Measurements from ENCODE around the gene FAM193A. TPM values are rescaled to one million over a fixed set of nuclear protein-coding genes. Genes with fewer than 3 reads are reported as not detected.

Gene FAM193A
- total RNA-seq, 4 donors from 2014 or later = 17.1 to 51.2 (median 28.1) TPM

DNA sequence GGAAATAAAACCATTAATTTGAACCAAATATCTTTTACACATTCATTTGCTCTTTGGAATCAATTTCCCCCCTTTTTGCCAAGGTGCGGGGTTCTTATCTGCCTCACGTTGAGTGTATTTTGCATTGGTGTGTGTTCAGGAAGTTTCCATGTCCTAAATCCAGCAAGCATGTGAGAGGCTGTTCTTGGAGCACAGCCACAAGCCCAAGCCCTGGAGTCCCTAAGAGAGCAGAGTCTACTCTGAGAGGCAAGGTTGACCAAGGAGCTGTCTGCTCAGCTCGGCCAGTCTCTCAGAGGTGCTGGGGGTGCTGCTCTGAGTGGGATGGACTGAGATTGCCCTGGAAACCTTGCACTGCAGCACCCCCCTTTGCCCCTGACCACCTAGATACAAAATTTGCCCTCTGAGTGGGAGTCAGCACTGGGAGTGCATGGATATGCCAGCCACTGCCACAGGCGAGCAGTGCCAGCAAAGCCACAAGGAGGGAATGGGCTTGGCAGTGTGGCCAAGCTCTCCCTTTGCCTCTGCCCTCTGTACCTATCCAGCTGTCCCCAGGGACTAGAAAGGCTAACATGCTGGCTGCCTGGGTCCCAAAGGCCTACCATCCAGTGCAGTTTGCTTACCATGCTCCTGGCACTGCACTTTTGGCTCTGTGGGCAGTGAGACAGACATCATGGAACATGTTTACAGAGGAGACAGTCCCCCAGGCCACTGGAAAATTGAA lies 20.5 kb upstream of the FAM193A start:
- Histone ChIP-seq H3K27me3 (no peaks in the 10 kb centered on the region), H3K4me3 (no peak overlapping the region), H3K36me3 (no peaks in the 10 kb centered on the region), H3K4me1 (peaks cover 0 to 3% of the 10 kb centered on the region in 2 donors), H3K9me3 (no peaks in the 10 kb centered on the region), H3K27ac (no peak overlapping the region)
- peak in 1 of 2 donors; percentile 52 for DNase-seq
- intact Hi-C loops (cut with DNase I; ENCODE audit: low total_unique reads) = no loop called here
- TF ChIP-seq, protein P1, sequence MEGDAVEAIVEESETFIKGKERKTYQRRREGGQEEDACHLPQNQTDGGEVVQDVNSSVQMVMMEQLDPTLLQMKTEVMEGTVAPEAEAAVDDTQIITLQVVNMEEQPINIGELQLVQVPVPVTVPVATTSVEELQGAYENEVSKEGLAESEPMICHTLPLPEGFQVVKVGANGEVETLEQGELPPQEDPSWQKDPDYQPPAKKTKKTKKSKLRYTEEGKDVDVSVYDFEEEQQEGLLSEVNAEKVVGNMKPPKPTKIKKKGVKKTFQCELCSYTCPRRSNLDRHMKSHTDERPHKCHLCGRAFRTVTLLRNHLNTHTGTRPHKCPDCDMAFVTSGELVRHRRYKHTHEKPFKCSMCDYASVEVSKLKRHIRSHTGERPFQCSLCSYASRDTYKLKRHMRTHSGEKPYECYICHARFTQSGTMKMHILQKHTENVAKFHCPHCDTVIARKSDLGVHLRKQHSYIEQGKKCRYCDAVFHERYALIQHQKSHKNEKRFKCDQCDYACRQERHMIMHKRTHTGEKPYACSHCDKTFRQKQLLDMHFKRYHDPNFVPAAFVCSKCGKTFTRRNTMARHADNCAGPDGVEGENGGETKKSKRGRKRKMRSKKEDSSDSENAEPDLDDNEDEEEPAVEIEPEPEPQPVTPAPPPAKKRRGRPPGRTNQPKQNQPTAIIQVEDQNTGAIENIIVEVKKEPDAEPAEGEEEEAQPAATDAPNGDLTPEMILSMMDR (IDR thresholded peaks at IDR 0.05) = no peak
- no peak for TF ChIP-seq POLR2A (IDR thresholded peaks at IDR 0.05)

DNA sequence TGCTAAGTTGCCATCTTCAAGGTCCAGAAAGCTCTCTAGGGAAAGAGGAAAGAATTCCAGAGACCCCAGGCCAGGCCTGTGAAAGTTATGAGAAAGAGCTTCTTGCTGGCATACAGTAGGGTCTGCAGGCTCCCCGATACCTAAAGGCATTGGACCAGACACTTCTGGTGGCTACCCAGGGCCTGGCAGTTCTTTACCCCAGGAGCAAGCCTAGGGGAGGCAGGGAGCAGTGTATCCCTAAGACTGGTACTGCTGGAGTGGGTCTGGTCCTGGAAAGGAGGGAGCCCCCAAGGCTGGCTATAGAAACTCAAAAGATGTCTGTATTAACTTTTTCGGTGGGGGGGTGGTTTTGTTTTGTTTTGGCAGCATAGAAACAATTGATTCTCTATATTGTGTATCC lies 19.8 kb upstream of the FAM193A start:
- no peaks in the 10 kb centered on the region for H3K9me3 ChIP-seq
- no peak overlapping the region for H3K27ac ChIP-seq
- no peaks in the 10 kb centered on the region for H3K27me3 ChIP-seq
- DNase-seq = no peak
- peaks cover 0 to 3% of the 10 kb centered on the region in 2 donors for H3K4me1 ChIP-seq
- intact Hi-C loops (cut with DNase I; ENCODE audit: low total_unique reads) = no loop called here
- no peak for TF ChIP-seq POLR2A (IDR thresholded peaks at IDR 0.05)
- TF ChIP-seq, protein P1 (IDR thresholded peaks at IDR 0.05) = no peak
- H3K4me3 ChIP-seq = no peak overlapping the region
- no peaks in the 10 kb centered on the region for H3K36me3 ChIP-seq

DNA sequence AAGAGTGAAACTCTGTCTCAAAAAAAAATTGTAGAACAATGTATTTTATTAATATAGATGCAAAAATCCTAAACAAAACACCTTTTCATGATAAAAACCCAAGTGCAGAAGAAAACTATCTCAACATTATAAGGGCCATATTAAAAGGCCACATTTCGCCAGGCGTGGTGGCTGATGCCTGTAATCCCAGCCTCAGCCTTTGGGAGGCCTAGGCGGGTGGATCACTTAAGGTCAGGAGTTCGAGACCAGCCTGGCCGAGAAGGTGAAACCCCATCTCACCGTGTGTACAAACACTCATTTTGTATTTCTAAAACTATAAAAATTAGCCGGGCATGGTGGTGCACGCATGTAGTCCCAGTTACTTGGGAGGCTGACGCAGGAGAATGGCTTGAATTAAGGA lies 9.9 kb upstream of the FAM193A start:
- no peak for DNase-seq
- Histone ChIP-seq H3K27me3 (no peaks in the 10 kb centered on the region), H3K27ac (no peak overlapping the region), H3K4me3 (no peak overlapping the region), H3K9me3 (no peaks in the 10 kb centered on the region), H3K4me1 (no peaks in the 10 kb centered on the region), H3K36me3 (no peaks in the 10 kb centered on the region)
- TF ChIP-seq POLR2A (IDR thresholded peaks at IDR 0.05) = no peak
- TF ChIP-seq, protein P1 (IDR thresholded peaks at IDR 0.05) = no peak
- intact Hi-C loops (cut with DNase I; ENCODE audit: low total_unique reads) = no loop called here

DNA sequence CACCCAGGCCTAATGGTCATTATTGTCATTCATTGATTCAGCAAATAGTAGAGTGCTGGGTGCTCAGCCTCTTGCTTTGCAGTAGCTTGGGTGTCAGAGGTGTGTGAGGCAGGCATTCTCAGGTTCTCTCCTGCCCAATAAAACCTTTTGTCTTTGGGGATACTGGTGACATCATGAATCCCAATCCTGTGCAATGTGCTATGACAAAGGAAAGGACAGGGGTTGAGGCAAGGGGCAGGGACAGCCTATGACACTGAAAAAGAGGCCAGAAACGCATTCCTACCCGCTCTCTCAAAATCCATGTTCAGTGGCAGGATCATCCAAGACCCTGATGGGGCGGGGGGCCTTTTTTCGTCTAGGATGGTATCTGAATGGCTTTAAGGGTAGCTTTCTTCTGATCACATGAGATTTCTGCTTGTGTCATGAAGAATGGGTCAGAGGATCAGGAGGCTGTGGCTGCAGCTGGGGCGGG lies 1.5 kb upstream of the FAM193A start:
- no peak for DNase-seq
- intact Hi-C loops (cut with DNase I; ENCODE audit: low total_unique reads) = no loop called here
- H3K4me1 ChIP-seq = no peaks in the 10 kb centered on the region
- H3K36me3 ChIP-seq = no peaks in the 10 kb centered on the region
- peak overlapping the region in 1 of 2 donors; percentile 65 for H3K4me3 ChIP-seq
- peak overlapping the region; percentile 82 to 95 for H3K27ac ChIP-seq
- TF ChIP-seq POLR2A (IDR thresholded peaks at IDR 0.05) = no peak
- TF ChIP-seq, protein P1 (IDR thresholded peaks at IDR 0.05) = no peak
- H3K27me3 ChIP-seq = no peaks in the 10 kb centered on the region
- no peaks in the 10 kb centered on the region for H3K9me3 ChIP-seq

DNA sequence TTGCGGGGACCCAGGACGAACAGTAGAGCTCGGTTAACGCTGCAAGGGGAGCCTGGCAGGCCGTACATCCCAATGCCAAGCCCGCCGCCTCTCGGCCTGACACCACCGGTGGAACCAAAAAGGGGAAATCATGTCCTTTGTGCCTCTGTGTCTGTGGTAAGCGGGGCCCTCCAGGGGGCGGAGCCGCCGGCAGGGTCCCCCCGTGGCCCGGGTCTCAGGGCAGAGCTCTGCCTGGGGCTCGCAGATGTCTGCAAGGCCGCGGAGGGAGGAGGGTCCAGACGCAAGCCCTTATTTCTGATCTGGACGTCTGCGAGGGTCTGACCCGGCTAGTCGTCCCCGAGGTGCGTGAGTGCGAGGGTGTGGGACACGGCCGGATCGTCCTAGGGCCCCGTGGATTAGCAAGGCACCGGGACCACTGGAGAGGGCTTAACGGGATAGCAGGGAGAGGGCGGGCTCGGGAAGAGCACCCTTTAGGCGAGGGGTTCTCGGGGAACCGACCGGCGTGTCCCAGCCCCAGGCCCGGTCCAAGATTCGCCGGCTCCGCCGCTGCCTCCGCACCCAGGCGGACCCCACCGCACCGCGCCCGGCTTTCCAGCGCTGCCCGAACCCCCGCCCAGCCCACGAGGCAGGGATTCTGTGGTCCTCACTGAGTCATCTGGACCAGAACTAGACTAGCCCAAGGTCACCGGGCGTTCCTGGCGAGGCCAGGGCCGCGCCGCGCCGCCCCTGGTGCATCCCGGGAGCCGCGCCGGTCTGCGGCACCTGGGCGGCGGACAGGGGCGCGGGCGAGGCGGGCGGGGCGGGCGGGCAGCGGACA lies 863 bp upstream of the FAM193A start:
- intact Hi-C loops (cut with DNase I; ENCODE audit: low total_unique reads) = no loop called here
- H3K27me3 ChIP-seq = no peaks in the 10 kb centered on the region
- peak overlapping the region; percentile 35 to 65 for H3K4me3 ChIP-seq
- no peak for TF ChIP-seq POLR2A (IDR thresholded peaks at IDR 0.05)
- TF ChIP-seq, protein P1 (IDR thresholded peaks at IDR 0.05) = peak in 1 of 4 experiments; percentile 13
- no peak for DNase-seq
- no peaks in the 10 kb centered on the region for H3K4me1 ChIP-seq
- H3K36me3 ChIP-seq = no peaks in the 10 kb centered on the region
- peak overlapping the region; percentile 82 to 95 for H3K27ac ChIP-seq
- no peaks in the 10 kb centered on the region for H3K9me3 ChIP-seq
